WTC11 (cell line): Measurements from ENCODE around the gene SRCIN1. TPM values are rescaled to one million over a fixed set of nuclear protein-coding genes. Genes with fewer than 3 reads are reported as not detected.

ENCODE experiments used
- ATAC-seq: fragments of 200-7000 bp; cut with Tn5 transposase; 2 replicates; pipeline ENCODE4 v1.10.0; 2021; ENCODE audit warnings: mild to moderate bottlenecking, moderate library complexity
- CTCF ChIA-PET: fragments of 300-600 bp; sonication (Branson Sonifier 250); formaldehyde crosslinking; loops from one replicate; lab custom pipeline; 2021; ENCODE audit warnings: antibody characterized with exemption; lab: Charles Lee
- POLR2A ChIA-PET: fragments of 350-600 bp; sonication (Branson Sonifier 250); formaldehyde crosslinking; loops from one replicate; lab custom pipeline; 2021; ENCODE audit warnings: antibody characterized with exemption; lab: Charles Lee
- DNase-seq: peaks from one replicate; pipeline ENCODE4 v3.0.0; 2021; ENCODE audit warnings: low spot score
- H3K27ac Mint-ChIP-seq: 2 replicates; pipeline ENCODE4 v1.8.0; 2021; ENCODE audit warnings: mixed read lengths
- H3K27me3 Mint-ChIP-seq: 2 replicates; pipeline ENCODE4 v1.8.0; 2021; ENCODE audit warnings: low read depth, mild to moderate bottlenecking, moderate library complexity, mixed read lengths
- H3K36me3 Mint-ChIP-seq: 2 replicates; pipeline ENCODE4 v1.8.0; 2021; ENCODE audit warnings: mixed read lengths
- H3K4me1 Mint-ChIP-seq: 2 replicates; pipeline ENCODE4 v1.8.0; 2022; ENCODE audit warnings: mixed read lengths
- H3K4me3 Mint-ChIP-seq: 2 replicates; pipeline ENCODE4 v1.8.0; 2021; ENCODE audit warnings: mild to moderate bottlenecking, moderate library complexity, mixed read lengths
- H3K9me3 Mint-ChIP-seq: 2 replicates; pipeline ENCODE4 v1.8.0; 2021; ENCODE audit warnings: mixed read lengths
- E2F4 ChIP-seq: sonication (generic); formaldehyde crosslinking; IDR thresholded peaks from 2 replicates; pipeline ENCODE4 v1.8.1; 2022; ENCODE audit warnings: low read depth, mild to moderate bottlenecking, moderate library complexity, missing genetic modification reagents, borderline replicate concordance
- ETV6 ChIP-seq: sonication (generic); formaldehyde crosslinking; IDR thresholded peaks from 2 replicates; pipeline ENCODE4 v1.8.1; 2022; ENCODE audit warnings: mild to moderate bottlenecking, missing genetic modification reagents
- JAZF1 ChIP-seq: fragments of 250-450 bp; sonication (Bioruptor Pico); IDR thresholded peaks from 2 replicates; pipeline ENCODE4 v1.9.0; 2021; ENCODE audit warnings: moderate library complexity, mild to moderate bottlenecking, inconsistent platforms
- KAT7 ChIP-seq: sonication (generic); formaldehyde crosslinking; IDR thresholded peaks from 2 replicates; pipeline ENCODE4 v1.8.1; 2023; ENCODE audit warnings: missing genetic modification reagents, mild to moderate bottlenecking, borderline replicate concordance
- MXD4 ChIP-seq: fragments of 250-450 bp; sonication (Bioruptor Pico); IDR thresholded peaks from 2 replicates; pipeline ENCODE4 v1.8.0; 2021; ENCODE audit warnings: mild to moderate bottlenecking, moderate library complexity, borderline replicate concordance
- NFE2L1 ChIP-seq: sonication (generic); formaldehyde crosslinking; IDR thresholded peaks from 2 replicates; pipeline ENCODE4 v1.8.1; 2023; ENCODE audit warnings: missing genetic modification reagents
- PREB ChIP-seq: sonication (generic); formaldehyde crosslinking; IDR thresholded peaks from 2 replicates; pipeline ENCODE4 v1.8.1; 2022; ENCODE audit warnings: mild to moderate bottlenecking, missing genetic modification reagents, moderate library complexity, borderline replicate concordance
- RELA ChIP-seq: sonication (generic); formaldehyde crosslinking; IDR thresholded peaks from 2 replicates; pipeline ENCODE4 v1.8.1; 2022; ENCODE audit warnings: missing genetic modification reagents, mild to moderate bottlenecking, borderline replicate concordance
- SMAD4 ChIP-seq: sonication (generic); formaldehyde crosslinking; IDR thresholded peaks from 2 replicates; pipeline ENCODE4 v1.8.0; 2022; ENCODE audit warnings: mild to moderate bottlenecking, missing genetic modification reagents
- SOX15 ChIP-seq: fragments of 250-450 bp; sonication (Bioruptor Pico); IDR thresholded peaks from 2 replicates; pipeline ENCODE4 v1.9.0; 2021; ENCODE audit warnings: mild to moderate bottlenecking
- SP1 ChIP-seq: sonication (generic); formaldehyde crosslinking; conservative IDR thresholded peaks from 2 replicates; pipeline ENCODE4 v1.8.1; 2022; ENCODE audit warnings: missing genetic modification reagents
- ZBTB21 ChIP-seq: sonication (generic); formaldehyde crosslinking; IDR thresholded peaks from 2 replicates; pipeline ENCODE4 v1.8.1; 2023; ENCODE audit warnings: mild to moderate bottlenecking, missing genetic modification reagents, borderline replicate concordance
- ZNF138 ChIP-seq: sonication (generic); formaldehyde crosslinking; conservative IDR thresholded peaks from 2 replicates; pipeline ENCODE4 v1.8.1; 2022; ENCODE audit warnings: mild to moderate bottlenecking, moderate library complexity, missing genetic modification reagents
- ZNF317 ChIP-seq: sonication (generic); formaldehyde crosslinking; IDR thresholded peaks from 2 replicates; pipeline ENCODE4 v1.8.1; 2023; ENCODE audit warnings: low read depth, mild to moderate bottlenecking, moderate library complexity, missing genetic modification reagents, borderline replicate concordance
- ZNF416 ChIP-seq: fragments of 250-450 bp; sonication (Bioruptor Pico); IDR thresholded peaks from 2 replicates; pipeline ENCODE4 v1.9.0; 2021; ENCODE audit warnings: mild to moderate bottlenecking, inconsistent platforms
- ZNF423 ChIP-seq: fragments of 250-450 bp; sonication (Bioruptor Pico); IDR thresholded peaks from 2 replicates; pipeline ENCODE4 v2.1.2; 2022; ENCODE audit warnings: mild to moderate bottlenecking, moderate library complexity
- ZNF532 ChIP-seq: fragments of 250-450 bp; sonication (Bioruptor Pico); IDR thresholded peaks from 2 replicates; pipeline ENCODE4 v1.9.0; 2021; ENCODE audit warnings: mild to moderate bottlenecking, borderline replicate concordance
- total RNA-seq: library from RNA; stranded (reverse); gene quantifications from 3 replicates; pipeline ENCODE4 v1.2.3, GENCODE V29; 2021
- TF ChIP-seq, protein P1 (sequence below): fragments of 250-450 bp; sonication (Bioruptor Pico); IDR thresholded peaks from 2 replicates; pipeline ENCODE4 v2.1.2; 2022; ENCODE audit warnings: mild to moderate bottlenecking, moderate library complexity
- TF ChIP-seq, protein P2 (sequence below): sonication (generic); formaldehyde crosslinking; IDR thresholded peaks from 2 replicates; pipeline ENCODE4 v1.8.1; 2023; ENCODE audit warnings: mild to moderate bottlenecking, moderate library complexity, missing genetic modification reagents
- TF ChIP-seq, protein P3 (sequence below): fragments of 250-450 bp; sonication (Bioruptor Pico); IDR thresholded peaks from 2 replicates; pipeline ENCODE4 v1.8.0; 2021; ENCODE audit warnings: mild to moderate bottlenecking
- TF ChIP-seq, protein P4 (sequence below): sonication (generic); formaldehyde crosslinking; IDR thresholded peaks from 2 replicates; pipeline ENCODE4 v1.8.0; 2022; ENCODE audit warnings: missing genetic modification reagents

The SRCIN1 gene
- total RNA-seq, 1 experiment from 2014 or later = 17.3 TPM

DNA sequence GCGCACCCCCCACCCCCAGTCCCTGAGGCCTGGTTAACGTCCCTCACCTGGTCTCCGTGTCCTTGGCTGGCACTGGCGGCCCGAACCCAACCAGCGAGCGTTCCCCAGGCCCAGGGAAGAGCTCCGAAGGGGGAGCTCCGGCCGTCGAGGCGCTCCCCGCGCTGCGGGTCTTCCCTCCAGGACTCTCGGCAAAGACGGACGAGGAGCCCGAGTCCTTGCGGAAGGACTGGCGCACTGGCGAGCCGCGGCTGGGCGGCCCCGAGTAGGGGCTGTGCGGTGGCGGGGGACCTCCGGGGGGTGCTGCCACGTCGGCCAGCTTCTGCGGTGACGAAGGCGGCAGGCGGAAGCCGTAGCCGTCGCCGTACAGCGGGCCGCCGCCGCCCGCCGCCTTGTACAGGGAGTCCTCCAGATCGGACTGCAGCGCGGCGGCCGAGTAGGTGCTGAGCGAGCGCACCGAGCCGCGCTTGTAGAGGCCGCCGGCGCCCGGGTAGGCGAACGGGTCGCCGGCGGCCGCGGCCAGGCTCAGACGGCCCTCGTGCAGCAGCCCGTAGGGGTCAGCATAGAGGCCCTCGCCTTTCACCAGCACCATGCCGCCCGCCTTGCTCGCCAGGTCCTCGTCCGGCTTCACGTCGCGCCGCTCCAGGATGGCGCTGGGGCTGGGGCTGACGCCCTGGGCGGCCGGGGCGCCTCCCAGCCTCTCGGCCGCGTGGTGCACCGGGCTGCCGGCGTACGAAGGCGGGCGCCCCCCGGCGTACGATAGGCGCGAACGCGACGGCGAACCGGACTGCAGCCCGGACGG, 44.1 kb downstream of the SRCIN1 start:
- POLR2A ChIA-PET = no interaction called here
- peak; percentile 62 for DNase-seq
- CTCF ChIA-PET = interaction anchor here (0.5 to 10.6 kb wide), 18 partner anchors 10 to 158 kb away, joined by 3 to 501 read pairs (median 4); partner anchors contain the start of gene SRCIN1
- H3K9me3 Mint-ChIP-seq = no peaks in the 10 kb centered on the region
- peaks cover 52% of the 10 kb centered on the region for H3K4me1 Mint-ChIP-seq
- ATAC-seq = peak; percentile 2; the same call in 1 of the 2 replicates
- peak overlapping the region; percentile 56 for H3K4me3 Mint-ChIP-seq
- peaks cover 86% of the 10 kb centered on the region for H3K27me3 Mint-ChIP-seq
- no peaks in the 10 kb centered on the region for H3K36me3 Mint-ChIP-seq
- no peak overlapping the region for H3K27ac Mint-ChIP-seq
- TF ChIP-seq ZNF532 (CRISPR knock-in tag) (no peak), MXD4 (CRISPR knock-in tag) (no peak), ZNF423 (peak; percentile 89), RELA (CRISPR knock-in tag) (no peak), NFE2L1 (CRISPR knock-in tag) (no peak), KAT7 (no peak), ZNF416 (no peak), ZNF317 (no peak), JAZF1 (CRISPR knock-in tag) (no peak), ZBTB21 (CRISPR knock-in tag) (no peak), E2F4 (no peak), SP1 (CRISPR knock-in tag) (peak; percentile 39; the same call in 1 of the 2 replicates), SOX15 (CRISPR knock-in tag) (no peak), ETV6 (CRISPR knock-in tag) (peak; percentile 64; the same call in 1 of the 2 replicates), ZNF138 (no peak), PREB (CRISPR knock-in tag) (no peak), SMAD4 (CRISPR knock-in tag) (no peak)
- TF ChIP-seq, protein P1, sequence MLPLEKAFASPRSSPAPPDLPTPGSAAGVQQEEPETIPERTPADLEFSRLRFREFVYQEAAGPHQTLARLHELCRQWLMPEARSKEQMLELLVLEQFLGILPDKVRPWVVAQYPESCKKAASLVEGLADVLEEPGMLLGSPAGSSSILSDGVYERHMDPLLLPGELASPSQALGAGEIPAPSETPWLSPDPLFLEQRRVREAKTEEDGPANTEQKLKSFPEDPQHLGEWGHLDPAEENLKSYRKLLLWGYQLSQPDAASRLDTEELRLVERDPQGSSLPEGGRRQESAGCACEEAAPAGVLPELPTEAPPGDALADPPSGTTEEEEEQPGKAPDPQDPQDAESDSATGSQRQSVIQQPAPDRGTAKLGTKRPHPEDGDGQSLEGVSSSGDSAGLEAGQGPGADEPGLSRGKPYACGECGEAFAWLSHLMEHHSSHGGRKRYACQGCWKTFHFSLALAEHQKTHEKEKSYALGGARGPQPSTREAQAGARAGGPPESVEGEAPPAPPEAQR (CRISPR knock-in tag) = no peak
- TF ChIP-seq, protein P2, sequence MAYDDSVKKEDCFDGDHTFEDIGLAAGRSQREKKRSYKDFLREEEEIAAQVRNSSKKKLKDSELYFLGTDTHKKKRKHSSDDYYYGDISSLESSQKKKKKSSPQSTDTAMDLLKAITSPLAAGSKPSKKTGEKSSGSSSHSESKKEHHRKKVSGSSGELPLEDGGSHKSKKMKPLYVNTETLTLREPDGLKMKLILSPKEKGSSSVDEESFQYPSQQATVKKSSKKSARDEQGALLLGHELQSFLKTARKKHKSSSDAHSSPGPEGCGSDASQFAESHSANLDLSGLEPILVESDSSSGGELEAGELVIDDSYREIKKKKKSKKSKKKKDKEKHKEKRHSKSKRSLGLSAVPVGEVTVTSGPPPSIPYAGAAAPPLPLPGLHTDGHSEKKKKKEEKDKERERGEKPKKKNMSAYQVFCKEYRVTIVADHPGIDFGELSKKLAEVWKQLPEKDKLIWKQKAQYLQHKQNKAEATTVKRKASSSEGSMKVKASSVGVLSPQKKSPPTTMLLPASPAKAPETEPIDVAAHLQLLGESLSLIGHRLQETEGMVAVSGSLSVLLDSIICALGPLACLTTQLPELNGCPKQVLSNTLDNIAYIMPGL (CRISPR knock-in tag) = peak; percentile 59
- TF ChIP-seq, protein P3, sequence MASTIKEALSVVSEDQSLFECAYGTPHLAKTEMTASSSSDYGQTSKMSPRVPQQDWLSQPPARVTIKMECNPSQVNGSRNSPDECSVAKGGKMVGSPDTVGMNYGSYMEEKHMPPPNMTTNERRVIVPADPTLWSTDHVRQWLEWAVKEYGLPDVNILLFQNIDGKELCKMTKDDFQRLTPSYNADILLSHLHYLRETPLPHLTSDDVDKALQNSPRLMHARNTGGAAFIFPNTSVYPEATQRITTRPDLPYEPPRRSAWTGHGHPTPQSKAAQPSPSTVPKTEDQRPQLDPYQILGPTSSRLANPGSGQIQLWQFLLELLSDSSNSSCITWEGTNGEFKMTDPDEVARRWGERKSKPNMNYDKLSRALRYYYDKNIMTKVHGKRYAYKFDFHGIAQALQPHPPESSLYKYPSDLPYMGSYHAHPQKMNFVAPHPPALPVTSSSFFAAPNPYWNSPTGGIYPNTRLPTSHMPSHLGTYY (CRISPR knock-in tag) = no peak
- TF ChIP-seq, protein P4, sequence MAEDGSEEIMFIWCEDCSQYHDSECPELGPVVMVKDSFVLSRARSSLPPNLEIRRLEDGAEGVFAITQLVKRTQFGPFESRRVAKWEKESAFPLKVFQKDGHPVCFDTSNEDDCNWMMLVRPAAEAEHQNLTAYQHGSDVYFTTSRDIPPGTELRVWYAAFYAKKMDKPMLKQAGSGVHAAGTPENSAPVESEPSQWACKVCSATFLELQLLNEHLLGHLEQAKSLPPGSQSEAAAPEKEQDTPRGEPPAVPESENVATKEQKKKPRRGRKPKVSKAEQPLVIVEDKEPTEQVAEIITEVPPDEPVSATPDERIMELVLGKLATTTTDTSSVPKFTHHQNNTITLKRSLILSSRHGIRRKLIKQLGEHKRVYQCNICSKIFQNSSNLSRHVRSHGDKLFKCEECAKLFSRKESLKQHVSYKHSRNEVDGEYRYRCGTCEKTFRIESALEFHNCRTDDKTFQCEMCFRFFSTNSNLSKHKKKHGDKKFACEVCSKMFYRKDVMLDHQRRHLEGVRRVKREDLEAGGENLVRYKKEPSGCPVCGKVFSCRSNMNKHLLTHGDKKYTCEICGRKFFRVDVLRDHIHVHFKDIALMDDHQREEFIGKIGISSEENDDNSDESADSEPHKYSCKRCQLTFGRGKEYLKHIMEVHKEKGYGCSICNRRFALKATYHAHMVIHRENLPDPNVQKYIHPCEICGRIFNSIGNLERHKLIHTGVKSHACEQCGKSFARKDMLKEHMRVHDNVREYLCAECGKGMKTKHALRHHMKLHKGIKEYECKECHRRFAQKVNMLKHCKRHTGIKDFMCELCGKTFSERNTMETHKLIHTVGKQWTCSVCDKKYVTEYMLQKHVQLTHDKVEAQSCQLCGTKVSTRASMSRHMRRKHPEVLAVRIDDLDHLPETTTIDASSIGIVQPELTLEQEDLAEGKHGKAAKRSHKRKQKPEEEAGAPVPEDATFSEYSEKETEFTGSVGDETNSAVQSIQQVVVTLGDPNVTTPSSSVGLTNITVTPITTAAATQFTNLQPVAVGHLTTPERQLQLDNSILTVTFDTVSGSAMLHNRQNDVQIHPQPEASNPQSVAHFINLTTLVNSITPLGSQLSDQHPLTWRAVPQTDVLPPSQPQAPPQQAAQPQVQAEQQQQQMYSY (CRISPR knock-in tag) = no peak
